ENCODE results near the gene CLCN7. TPM values are rescaled to one million over a fixed set of nuclear protein-coding genes. Genes with fewer than 3 reads are reported as not detected.
"Not testable (repeated sequence)": the region's sequence is repeated elsewhere in the genome, so short reads cannot be mapped to it uniquely, and the experiment has no call there.

Gene CLCN7
- total RNA-seq, 1 experiment from 2014 or later, result 115 TPM

DNA sequence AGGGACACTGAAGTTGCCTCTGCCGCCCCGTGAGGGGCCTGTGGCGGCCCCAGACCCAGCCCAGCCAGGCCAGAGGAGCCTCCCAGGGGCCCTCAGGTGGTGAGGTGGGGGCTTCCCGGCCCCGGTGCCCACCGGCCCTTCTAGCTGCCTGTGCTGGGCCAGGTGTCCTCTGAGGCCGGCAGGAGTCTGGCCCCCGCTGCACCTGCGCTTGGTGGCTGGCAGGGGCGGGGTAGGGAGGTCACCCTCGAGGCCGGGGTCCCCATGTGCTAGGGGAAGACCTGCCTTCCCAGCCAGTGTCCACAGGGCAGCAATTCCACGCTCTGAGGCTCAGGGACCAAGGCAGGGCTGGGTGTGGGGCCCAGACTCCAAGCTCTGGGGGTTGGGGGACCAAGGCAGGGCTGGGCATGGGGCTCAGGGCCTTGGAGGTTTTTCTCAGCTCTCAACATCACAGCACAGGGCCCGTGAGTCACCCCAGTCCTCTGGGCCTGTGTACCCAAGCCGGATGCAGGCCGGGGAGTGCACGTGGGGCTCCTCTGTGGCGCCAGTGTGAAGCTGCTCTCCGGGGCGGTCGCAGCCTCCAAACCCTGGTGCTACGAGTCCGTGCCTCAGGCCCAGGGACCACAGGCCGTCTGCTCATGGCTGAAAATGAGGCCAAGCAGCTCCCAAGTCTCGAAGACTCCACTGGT is 29.2 kb downstream of the CLCN7 start:
- H3K9me3 ChIP-seq, result no peaks in the 10 kb centered on the region

GRCh38 chr16:1444730-1445517 is 29.9 kb downstream of the CLCN7 start:
- no peaks in the 10 kb centered on the region for H3K36me3 ChIP-seq
- no peaks in the 10 kb centered on the region for H3K9me3 ChIP-seq
- DNase-seq, result no peak
- no peak overlapping the region for H3K4me3 ChIP-seq
- H3K27me3 ChIP-seq, result no peaks in the 10 kb centered on the region

More for the DNA sequence above, 29.2 kb downstream of the CLCN7 start:
- no peak for DNase-seq
- Histone ChIP-seq H3K27me3 (no peaks in the 10 kb centered on the region), H3K36me3 (no peaks in the 10 kb centered on the region), H3K4me3 (no peak overlapping the region)

- Histone ChIP-seq H3K4me3 (no peak within 1 kb of the TSS), H3K27me3 (no peaks in the 10 kb centered on the region), H3K9me3 (no peaks in the 10 kb centered on the region), H3K36me3 (no peaks in the 10 kb centered on the region)
- DNase-seq, result no peak
These were observed 30.7 kb downstream of the CLCN7 start, which contains the start of gene CCDC154 for GRCh38 chr16:1443980-1444729. CCDC154 (minus strand) TSS chr16:1444556; CDS start chr16:1444322, 234 bp downstream.

- no peak overlapping the region for H3K4me3 ChIP-seq
- no peak for DNase-seq
- H3K36me3 ChIP-seq, result no peaks in the 10 kb centered on the region
- H3K9me3 ChIP-seq, result no peaks in the 10 kb centered on the region
- H3K27me3 ChIP-seq, result no peaks in the 10 kb centered on the region
These were observed 31.3 kb downstream of the CLCN7 start for GRCh38 chr16:1443403-1443973.

DNA sequence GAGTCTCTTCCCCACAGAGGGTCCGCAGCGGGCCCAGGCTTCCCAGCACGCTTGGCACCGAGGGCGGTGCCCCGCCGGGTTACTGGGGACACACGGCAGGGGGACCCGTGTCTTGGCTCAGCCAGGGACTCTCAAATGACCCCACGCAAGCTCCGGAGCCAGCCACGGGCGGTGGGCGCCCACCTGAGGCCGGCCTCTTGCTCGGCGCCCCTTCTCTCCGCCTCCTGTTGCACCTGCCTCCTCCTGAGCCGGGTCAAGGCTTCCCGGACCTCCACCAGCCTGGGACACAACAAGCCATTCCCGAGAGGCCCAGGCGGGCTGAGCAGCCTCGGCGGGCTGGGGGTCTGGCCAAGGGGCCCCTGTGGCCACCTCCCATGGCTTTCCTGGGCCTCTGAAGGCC is 32.1 kb downstream of the CLCN7 start:
- Histone ChIP-seq H3K36me3 (no peaks in the 10 kb centered on the region), H3K9me3 (no peaks in the 10 kb centered on the region), H3K27me3 (no peaks in the 10 kb centered on the region), H3K4me3 (no peak overlapping the region)
- no peak for DNase-seq

- Histone ChIP-seq H3K27me3 (no peaks in the 10 kb centered on the region), H3K36me3 (no peaks in the 10 kb centered on the region), H3K4me3 (no peak overlapping the region), H3K9me3 (no peaks in the 10 kb centered on the region)
- DNase-seq, result no peak
These were observed 33.4 kb downstream of the CLCN7 start for GRCh38 chr16:1441391-1441829.

DNA sequence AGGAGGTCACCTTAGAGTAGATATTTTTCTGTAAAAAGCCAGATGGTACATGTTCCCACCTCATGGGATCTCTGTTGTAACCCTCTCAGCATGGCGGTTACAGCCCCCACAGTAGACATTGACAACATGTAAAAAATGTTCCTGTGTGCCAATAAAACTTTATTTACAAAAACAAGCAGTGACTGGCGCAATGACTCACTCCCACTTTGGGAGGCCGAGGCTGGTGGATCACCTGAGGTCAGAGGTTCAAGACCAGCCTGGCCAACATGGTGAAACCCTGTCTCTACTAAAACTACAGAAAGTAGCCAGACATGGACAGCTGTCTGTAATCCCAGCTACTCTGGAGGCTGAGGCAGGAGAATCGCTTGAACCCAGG is 35.1 kb downstream of the CLCN7 start:
- H3K9me3 ChIP-seq, DNase-seq, H3K27me3 ChIP-seq, H3K4me3 ChIP-seq, H3K36me3 ChIP-seq: not testable (repeated sequence)

DNA sequence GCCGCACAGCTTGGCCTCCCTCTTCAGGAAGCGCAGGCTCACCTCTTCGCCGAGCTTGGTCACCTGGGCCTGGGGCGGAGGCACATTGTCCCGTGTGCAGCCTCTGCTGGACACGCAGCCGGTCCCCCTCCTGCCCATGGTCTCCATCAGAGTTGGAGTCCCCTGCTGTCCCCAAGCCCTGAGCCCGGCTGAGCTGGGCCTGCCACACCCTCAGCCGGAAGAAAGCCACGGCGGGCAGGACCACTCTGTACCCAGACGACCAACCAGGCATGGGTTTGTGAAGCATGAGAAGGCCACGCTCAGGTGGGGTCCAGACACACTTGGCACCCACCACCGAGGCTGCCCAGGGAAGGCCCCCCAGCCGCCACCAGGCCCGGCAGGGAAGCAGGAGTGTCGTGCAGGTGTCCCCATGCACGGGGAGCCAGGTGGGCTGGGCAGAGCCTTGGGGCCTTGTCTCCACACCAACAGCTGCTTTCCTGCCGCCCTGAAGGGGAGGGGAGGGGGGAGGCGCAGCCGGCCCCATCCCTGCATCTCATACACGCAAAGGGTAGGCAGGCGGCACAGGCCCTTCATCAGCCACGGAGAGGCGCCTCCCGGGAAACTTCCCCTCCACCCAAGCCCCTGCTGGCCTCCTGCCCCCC is 35.6 kb downstream of the CLCN7 start:
- H3K9me3 ChIP-seq, result no peaks in the 10 kb centered on the region
- H3K36me3 ChIP-seq, result no peaks in the 10 kb centered on the region
- DNase-seq, result no peak
- no peak overlapping the region for H3K4me3 ChIP-seq
- H3K27me3 ChIP-seq, result no peaks in the 10 kb centered on the region

GRCh38 chr16:1438229-1439057 is 36.4 kb downstream of the CLCN7 start:
- no peak for DNase-seq
- H3K36me3 ChIP-seq, result no peaks in the 10 kb centered on the region
- no peak overlapping the region for H3K4me3 ChIP-seq
- H3K27me3 ChIP-seq, result no peaks in the 10 kb centered on the region
- H3K9me3 ChIP-seq, result no peaks in the 10 kb centered on the region

- Histone ChIP-seq H3K4me3 (no peak overlapping the region), H3K27me3 (no peaks in the 10 kb centered on the region), H3K9me3 (no peaks in the 10 kb centered on the region), H3K36me3 (no peaks in the 10 kb centered on the region)
- DNase-seq, result no peak
These were observed 37.2 kb downstream of the CLCN7 start for GRCh38 chr16:1437606-1438005.

- no peaks in the 10 kb centered on the region for H3K27me3 ChIP-seq
- H3K9me3 ChIP-seq, result no peaks in the 10 kb centered on the region
- DNase-seq, result no peak
- H3K4me3 ChIP-seq, result no peak overlapping the region
- no peaks in the 10 kb centered on the region for H3K36me3 ChIP-seq
These were observed 38.0 kb downstream of the CLCN7 start for GRCh38 chr16:1436731-1437355.

DNA sequence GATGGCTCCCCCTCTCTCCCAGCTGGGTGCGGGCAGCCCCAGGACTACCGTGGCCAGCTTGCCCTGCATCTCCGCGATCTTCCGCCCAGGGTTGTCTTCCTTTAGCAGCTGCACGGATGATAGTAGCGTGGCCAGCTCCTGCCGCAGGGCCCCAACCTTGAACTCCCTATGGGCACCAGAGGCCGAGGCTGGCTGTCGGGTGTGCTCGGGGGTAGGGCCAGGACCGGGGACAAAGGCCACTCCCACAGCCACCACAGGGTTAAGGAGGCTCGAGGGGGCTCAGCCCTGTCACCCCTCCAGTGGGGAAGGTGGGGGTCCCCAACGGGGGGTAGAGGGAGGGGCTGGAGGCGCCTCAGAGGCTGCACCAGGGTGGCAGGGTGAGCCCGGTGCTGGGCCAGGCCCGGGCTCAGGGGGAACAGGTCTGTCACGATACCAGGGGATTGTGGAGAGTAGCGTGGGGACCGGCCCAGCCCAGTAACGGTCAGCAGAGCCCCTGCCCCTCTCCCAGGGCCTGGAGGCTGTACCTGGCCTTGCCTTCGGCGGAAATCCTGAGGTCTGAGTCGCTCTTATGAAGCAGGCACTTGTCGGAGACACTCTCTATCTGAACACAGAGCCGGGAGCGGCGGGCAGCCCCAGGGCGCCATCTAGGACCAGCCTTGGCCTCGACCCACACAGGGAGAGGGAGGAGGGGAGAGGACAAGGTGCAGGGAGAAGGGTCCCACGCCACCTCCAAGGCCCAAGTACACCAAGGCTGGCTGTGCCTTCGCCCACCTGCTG is 38.7 kb downstream of the CLCN7 start:
- no peak for DNase-seq
- Histone ChIP-seq H3K9me3 (no peaks in the 10 kb centered on the region), H3K27me3 (no peaks in the 10 kb centered on the region), H3K4me3 (no peak overlapping the region), H3K36me3 (no peaks in the 10 kb centered on the region)

GRCh38 chr16:1434644-1435592 is 39.9 kb downstream of the CLCN7 start:
- Histone ChIP-seq H3K9me3 (no peaks in the 10 kb centered on the region), H3K27me3 (no peaks in the 10 kb centered on the region), H3K4me3 (no peak overlapping the region), H3K36me3 (no peaks in the 10 kb centered on the region)
- no peak for DNase-seq

- no peaks in the 10 kb centered on the region for H3K36me3 ChIP-seq
- H3K27me3 ChIP-seq, result no peaks in the 10 kb centered on the region
- H3K9me3 ChIP-seq, result no peaks in the 10 kb centered on the region
- no peak for DNase-seq
- no peak overlapping the region for H3K4me3 ChIP-seq
These were observed 41.1 kb downstream of the CLCN7 start for GRCh38 chr16:1433756-1434155.

Measured in MG63 (cell line).